PC-3 (cell line): ENCODE results near the gene PRKAR2B. TPM values are rescaled to one million over a fixed set of nuclear protein-coding genes. Genes with fewer than 3 reads are reported as not detected.

Experiments
- ATAC-seq: fragments of 200-7000 bp; cut with Tn5 transposase; 2 replicates; pipeline ENCODE4 v1.9.1; 2020; ENCODE audit warnings: mild to moderate bottlenecking, moderate library complexity
- BruUV-seq: library from RNA; stranded (reverse); fragments of 400-500 nt; replicated peaks from 2 replicates; lab custom pipeline; 2021; lab: Mats Ljungman, UMichigan
- CTCF ChIA-PET: fragments of 300-600 bp; sonication (Branson Sonifier 250); formaldehyde crosslinking; loops from one replicate; lab custom pipeline; 2022; ENCODE audit warnings: antibody characterized with exemption; lab: Charles Lee
- POLR2A ChIA-PET: fragments of 300-600 bp; sonication (Branson Sonifier 250); formaldehyde crosslinking; loops from one replicate; lab custom pipeline; 2022; ENCODE audit warnings: antibody characterized with exemption; ENCODE audit not compliant: unreplicated experiment; lab: Charles Lee
- DNase-seq: peaks from one replicate; pipeline ENCODE4 v3.0.0-alpha.2; 2015
- H2AFZ ChIP-seq: fragments of 300-600 bp; sonication (generic); 2 replicates; pipeline ENCODE4 v1.6.0; 2016; ENCODE audit warnings: antibody characterized with exemption, low read length
- H3F3A ChIP-seq: fragments of 300-600 bp; sonication (generic); one replicate; pipeline ENCODE4 v1.6.0; 2017; ENCODE audit warnings: antibody characterized with exemption, low read length, control low read depth, mild to moderate bottlenecking; ENCODE audit not compliant: unreplicated experiment
- H3K27ac ChIP-seq: fragments of 300-600 bp; sonication (generic); 2 replicates; pipeline ENCODE4 v1.5.1; 2016; ENCODE audit warnings: mild to moderate bottlenecking, low read length
- H3K27me3 ChIP-seq: fragments of 300-600 bp; sonication (generic); 2 replicates; pipeline ENCODE4 v1.6.1; 2016; ENCODE audit warnings: low read length, mixed read lengths
- H3K36me3 ChIP-seq: fragments of 300-600 bp; sonication (generic); 2 replicates; pipeline ENCODE4 v1.6.1; 2016; ENCODE audit warnings: low read depth, mixed run types, low read length, mixed read lengths
- H3K4me1 ChIP-seq: fragments of 300-600 bp; sonication (generic); 2 replicates; pipeline ENCODE4 v1.5.1; 2016; ENCODE audit warnings: low read length; ENCODE audit not compliant: insufficient read depth
- H3K4me2 ChIP-seq: fragments of 300-600 bp; sonication (generic); 2 replicates; pipeline ENCODE4 v1.6.0; 2016; ENCODE audit warnings: low read length
- H3K4me3 ChIP-seq: fragments of 300-600 bp; sonication (generic); 2 replicates; pipeline ENCODE4 v1.5.1; 2016; ENCODE audit warnings: mild to moderate bottlenecking, low read length, mixed read lengths
- H3K79me2 ChIP-seq: fragments of 300-600 bp; sonication (generic); 2 replicates; pipeline ENCODE4 v1.6.1; 2017; ENCODE audit warnings: low read length, mixed read lengths
- H3K9ac ChIP-seq: fragments of 300-600 bp; sonication (generic); 2 replicates; pipeline ENCODE4 v1.6.0; 2016; ENCODE audit warnings: mild to moderate bottlenecking, low read length
- H3K9me2 ChIP-seq: fragments of 300-600 bp; sonication (generic); replicated peaks from 2 replicates; pipeline ENCODE4 v1.6.1; 2016; ENCODE audit warnings: mixed run types, low read length, mixed read lengths
- H3K9me3 ChIP-seq: fragments of 300-600 bp; sonication (generic); 2 replicates; pipeline ENCODE4 v1.6.1; 2016; ENCODE audit warnings: low read length, mixed read lengths
- H4K20me1 ChIP-seq: fragments of 300-600 bp; sonication (generic); 2 replicates; pipeline ENCODE4 v1.6.1; 2016; ENCODE audit warnings: low read length, mixed read lengths
- EZH2 ChIP-seq: fragments of 300-600 bp; sonication (generic); IDR thresholded peaks from one replicate; pipeline ENCODE4 v1.6.1; 2017; ENCODE audit warnings: antibody characterized with exemption, mild to moderate bottlenecking, low read length; ENCODE audit not compliant: unreplicated experiment
- EZH2phosphoT487 ChIP-seq: fragments of 300-600 bp; sonication (generic); IDR thresholded peaks from 2 replicates; pipeline ENCODE4 v1.6.1; 2018; ENCODE audit warnings: mild to moderate bottlenecking, antibody characterized with exemption, low read length, borderline replicate concordance
- intact Hi-C: fragments of 100-400 bp; cut with micrococcal nuclease; formaldehyde crosslinking; loops from 2 replicates; pipeline ENCODE4 v1.9.0; 2023
- total RNA-seq: library from RNA; depleted of rRNA; stranded (reverse); fragments of >200 nt; gene quantifications from 2 replicates; pipeline ENCODE4 v1.2.3, GENCODE V29; 2014
- TF ChIP-seq, protein P1 (sequence below): fragments of 300-600 bp; sonication (generic); conservative IDR thresholded peaks from 2 replicates; pipeline ENCODE4 v1.5.1; 2017; ENCODE audit warnings: antibody characterized with exemption, low read depth, mild to moderate bottlenecking, low read length

Gene PRKAR2B
- total RNA-seq, 1 experiment from 2014 or later: 0.29 TPM

DNA sequence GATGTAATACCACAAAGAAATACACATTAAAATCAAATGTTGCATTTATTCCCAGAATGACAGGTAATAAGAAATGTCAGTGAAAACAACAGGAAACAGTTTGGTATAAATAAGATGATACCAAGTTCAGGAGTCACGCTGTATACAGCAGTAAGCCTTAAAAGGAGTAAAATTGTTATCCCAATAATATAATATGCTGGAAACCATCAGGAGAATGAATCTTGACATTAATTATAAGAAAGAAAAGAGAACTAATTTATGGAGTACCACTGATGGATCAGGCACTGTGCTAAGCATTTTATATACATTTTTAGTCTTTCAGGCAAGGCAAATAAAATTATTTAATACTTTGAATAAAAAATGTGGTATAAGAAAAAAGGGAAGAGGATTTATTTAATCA is 27.6 kb downstream of the PRKAR2B start:
- no peaks in the 10 kb centered on the region for H3K4me1 ChIP-seq
- H3K27me3 ChIP-seq: peaks cover 34% of the 10 kb centered on the region
- H2AFZ ChIP-seq: no peak overlapping the region
- H3K27ac ChIP-seq: no peak overlapping the region
- no peaks in the 10 kb centered on the region for H4K20me1 ChIP-seq
- ATAC-seq (no peak), DNase-seq (no peak)
- H3K9me2 ChIP-seq: no peaks in the 10 kb centered on the region
- H3K9ac ChIP-seq: no peak overlapping the region
- no peak overlapping the region for H3K4me2 ChIP-seq
- H3K4me3 ChIP-seq: no peak overlapping the region
- H3K36me3 ChIP-seq: no peaks in the 10 kb centered on the region
- H3K79me2 ChIP-seq: no peaks in the 10 kb centered on the region
- POLR2A ChIA-PET: no interaction called here
- H3K9me3 ChIP-seq: no peaks in the 10 kb centered on the region
- intact Hi-C loops: no loop called here
- no peak for TF ChIP-seq EZH2
- BruUV-seq: no TSS peak
- CTCF ChIA-PET: no interaction called here
- no peaks in the 10 kb centered on the region for H3F3A ChIP-seq

DNA sequence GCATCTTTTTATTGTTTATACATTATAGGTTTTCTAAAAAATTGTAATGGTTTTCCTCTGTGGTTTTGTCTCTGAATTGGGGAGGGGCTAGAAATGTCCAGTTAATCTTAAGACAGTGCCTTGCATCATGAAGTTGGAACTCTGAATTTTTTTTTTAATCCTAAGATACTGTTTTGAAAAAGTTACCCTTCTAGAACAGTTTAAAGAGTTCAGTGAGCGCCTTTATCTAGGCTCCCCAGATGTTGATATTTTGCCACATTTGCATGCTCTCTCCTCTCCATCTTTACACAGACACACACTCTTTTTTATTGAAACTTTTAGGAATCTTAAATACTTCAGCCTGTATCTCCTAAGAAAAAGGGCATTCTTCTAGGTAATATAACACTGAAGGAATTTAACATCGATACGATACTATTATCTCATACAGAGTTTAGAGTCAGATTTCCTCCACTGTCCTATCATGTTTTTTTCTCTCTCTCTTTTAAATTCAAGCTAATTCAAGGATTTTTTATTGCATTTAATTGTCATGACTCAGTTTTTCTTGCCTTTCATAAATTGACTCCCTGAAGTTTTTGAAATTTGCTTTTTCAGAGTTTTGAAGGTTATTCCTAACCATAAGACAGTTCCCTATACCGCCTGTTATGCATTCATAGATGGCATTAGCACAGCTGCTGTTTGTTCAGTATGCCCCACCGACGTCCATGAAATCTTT is 31.5 kb downstream of the PRKAR2B start:
- H3F3A ChIP-seq: no peaks in the 10 kb centered on the region
- no peak overlapping the region for H2AFZ ChIP-seq
- ATAC-seq (no peak), DNase-seq (no peak)
- 0 out of 2 replicates have a peak, but pooled peaks cover 3% of the 10 kb centered on the region for H4K20me1 ChIP-seq
- intact Hi-C loops: no loop called here
- H3K9me3 ChIP-seq: no peaks in the 10 kb centered on the region
- no peaks in the 10 kb centered on the region for H3K9me2 ChIP-seq
- no peaks in the 10 kb centered on the region for H3K36me3 ChIP-seq
- no peak overlapping the region for H3K4me3 ChIP-seq
- peaks cover 6% of the 10 kb centered on the region; the same call in 1 of the 2 replicates for H3K27me3 ChIP-seq
- TF ChIP-seq EZH2phosphoT487 (no peak), EZH2 (no peak)
- TF ChIP-seq, protein P1, sequence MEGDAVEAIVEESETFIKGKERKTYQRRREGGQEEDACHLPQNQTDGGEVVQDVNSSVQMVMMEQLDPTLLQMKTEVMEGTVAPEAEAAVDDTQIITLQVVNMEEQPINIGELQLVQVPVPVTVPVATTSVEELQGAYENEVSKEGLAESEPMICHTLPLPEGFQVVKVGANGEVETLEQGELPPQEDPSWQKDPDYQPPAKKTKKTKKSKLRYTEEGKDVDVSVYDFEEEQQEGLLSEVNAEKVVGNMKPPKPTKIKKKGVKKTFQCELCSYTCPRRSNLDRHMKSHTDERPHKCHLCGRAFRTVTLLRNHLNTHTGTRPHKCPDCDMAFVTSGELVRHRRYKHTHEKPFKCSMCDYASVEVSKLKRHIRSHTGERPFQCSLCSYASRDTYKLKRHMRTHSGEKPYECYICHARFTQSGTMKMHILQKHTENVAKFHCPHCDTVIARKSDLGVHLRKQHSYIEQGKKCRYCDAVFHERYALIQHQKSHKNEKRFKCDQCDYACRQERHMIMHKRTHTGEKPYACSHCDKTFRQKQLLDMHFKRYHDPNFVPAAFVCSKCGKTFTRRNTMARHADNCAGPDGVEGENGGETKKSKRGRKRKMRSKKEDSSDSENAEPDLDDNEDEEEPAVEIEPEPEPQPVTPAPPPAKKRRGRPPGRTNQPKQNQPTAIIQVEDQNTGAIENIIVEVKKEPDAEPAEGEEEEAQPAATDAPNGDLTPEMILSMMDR: no peak
- no peaks in the 10 kb centered on the region for H3K79me2 ChIP-seq
- H3K4me1 ChIP-seq: peaks cover 15% of the 10 kb centered on the region; the same call in 1 of the 2 replicates
- no peak overlapping the region for H3K4me2 ChIP-seq
- H3K9ac ChIP-seq: no peak overlapping the region
- ChIA-PET POLR2A (no interaction called here), CTCF (no interaction called here)
- no TSS peak for BruUV-seq
- no peak overlapping the region for H3K27ac ChIP-seq

DNA sequence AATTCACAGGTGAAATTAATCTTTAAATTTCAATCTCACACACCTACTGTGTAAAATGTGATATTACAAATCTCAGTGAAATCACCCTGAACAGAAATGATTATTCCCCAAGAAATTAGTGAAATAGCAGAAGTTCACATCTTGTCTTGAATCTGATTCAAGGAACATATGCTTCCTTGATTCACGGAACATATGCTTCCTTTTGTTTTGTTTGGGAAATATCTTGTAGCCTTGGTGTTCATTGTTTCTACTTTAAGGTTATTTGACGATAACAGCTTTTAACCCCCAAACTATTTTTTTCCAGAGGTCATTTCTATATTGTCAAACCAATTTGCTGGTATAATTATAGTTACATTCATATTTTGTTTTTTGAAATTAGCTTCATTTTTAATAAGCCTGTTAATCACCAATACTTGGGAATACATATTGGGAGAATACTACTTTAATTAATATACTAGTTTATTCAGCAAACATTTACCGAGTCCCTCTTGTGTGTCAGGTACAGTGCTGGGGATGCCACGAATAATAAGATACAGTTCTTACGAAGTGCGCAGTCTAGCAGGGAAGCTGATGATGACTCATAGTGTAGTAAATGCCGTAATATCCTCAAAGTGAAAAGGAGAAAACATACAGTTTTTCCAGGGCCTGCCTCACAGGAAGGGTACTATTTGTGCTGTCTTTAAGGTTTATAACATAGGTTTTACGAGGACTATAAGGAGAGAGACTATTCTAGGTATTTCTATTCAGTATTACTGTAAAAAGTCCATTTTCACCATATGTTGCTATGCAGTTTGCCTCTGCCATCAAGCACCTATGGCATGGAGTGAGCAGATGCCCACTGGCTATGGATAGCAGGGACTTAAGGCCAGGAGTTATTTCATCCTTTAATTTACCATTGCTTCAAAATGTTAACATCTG is 32.5 kb downstream of the PRKAR2B start:
- BruUV-seq: no TSS peak
- Histone ChIP-seq H3K9ac (no peak overlapping the region), H3K36me3 (no peaks in the 10 kb centered on the region), H2AFZ (no peak overlapping the region), H3K79me2 (no peaks in the 10 kb centered on the region), H3F3A (no peaks in the 10 kb centered on the region), H3K9me3 (no peaks in the 10 kb centered on the region), H3K4me2 (no peak overlapping the region), H4K20me1 (0 out of 2 replicates have a peak, but pooled peaks cover 3% of the 10 kb centered on the region), H3K27me3 (peaks cover 6% of the 10 kb centered on the region; the same call in 1 of the 2 replicates), H3K9me2 (no peaks in the 10 kb centered on the region), H3K27ac (no peak overlapping the region), H3K4me1 (peaks cover 15% of the 10 kb centered on the region; the same call in 1 of the 2 replicates), H3K4me3 (no peak overlapping the region)
- intact Hi-C loops: no loop called here
- ChIA-PET CTCF (no interaction called here), POLR2A (no interaction called here)
- no peak for TF ChIP-seq EZH2
- TF ChIP-seq, protein P1: no peak
- no peak for TF ChIP-seq EZH2phosphoT487
- DNase-seq: peak; percentile 55
- ATAC-seq: peak; percentile 86
